H1 (cell line): ENCODE data around the gene TMEM131L. TPM values are rescaled to one million over a fixed set of nuclear protein-coding genes. Genes with fewer than 3 reads are reported as not detected.

Experiments used
- CTCF ChIA-PET: fragments of 300-600 bp; sonication (Branson Sonifier 250); formaldehyde crosslinking; loops from one replicate; lab custom pipeline; 2021; ENCODE audit not compliant: partially characterized antibody; lab: Charles Lee
- POLR2A ChIA-PET: fragments of 300-600 bp; sonication (Branson Sonifier 250); formaldehyde crosslinking; loops from one replicate; lab custom pipeline; 2021; ENCODE audit warnings: inconsistent platforms; ENCODE audit not compliant: partially characterized antibody; lab: Charles Lee
- DNase-seq, 2 experiments: peaks; one replicate each; pipeline versions ENCODE4 v3.0.0 to v3.0.0-alpha.2; 2010 to 2022; ENCODE audit warnings: low spot score in 2 of 2, low read depth in 1 of 2, mixed read lengths in 1 of 2
- FAIRE-seq: peaks from 2 replicates; lab custom pipeline; 2011; peaks lifted over from hg19 to GRCh38; lab: Jason Lieb, UNC
- H2AFZ ChIP-seq: 2 replicates; pipeline ENCODE4 v1.8.1; 2012; ENCODE audit warnings: low read length, inconsistent platforms
- H2AK5ac ChIP-seq: 2 replicates; pipeline ENCODE4 v1.6.1; 2013; ENCODE audit warnings: low read depth, low read length
- H2BK120ac ChIP-seq: replicated peaks from 2 replicates; pipeline ENCODE3; 2013; ENCODE audit warnings: low read depth, low read length, inconsistent platforms
- H2BK12ac ChIP-seq: 2 replicates; pipeline ENCODE4 v1.6.1; 2013; ENCODE audit warnings: low read depth, low read length
- H2BK15ac ChIP-seq: 2 replicates; pipeline ENCODE4 v1.6.1; 2013; ENCODE audit warnings: low read length
- H2BK20ac ChIP-seq: 2 replicates; pipeline ENCODE4 v1.6.1; 2013; ENCODE audit warnings: low read length
- H2BK5ac ChIP-seq: 2 replicates; pipeline ENCODE4 v1.6.1; 2013; ENCODE audit warnings: low read depth, low read length
- H3K14ac ChIP-seq: 2 replicates; pipeline ENCODE4 v1.6.1; 2013; ENCODE audit warnings: inconsistent platforms; ENCODE audit not compliant: insufficient read length
- H3K18ac ChIP-seq: 2 replicates; pipeline ENCODE4 v1.6.1; 2013; ENCODE audit warnings: low read length; ENCODE audit errors: extremely low read depth
- H3K23ac ChIP-seq: 2 replicates; pipeline ENCODE4 v1.6.1; 2013; ENCODE audit warnings: inconsistent platforms; ENCODE audit not compliant: insufficient read length
- H3K23me2 ChIP-seq: 2 replicates; pipeline ENCODE4 v1.6.1; 2013; ENCODE audit warnings: low read depth, low read length
- H3K27ac ChIP-seq: 2 replicates; pipeline ENCODE4 v1.6.1; 2011; ENCODE audit warnings: low read depth, low read length, inconsistent platforms
- H3K27me3 ChIP-seq, 4 experiments: replicated peaks in 1 of 4; 1 replicate in 1 of 4; 2 replicates in 3 of 4; pipeline versions ENCODE4 v1.6.1 to v1.8.1; 2011 to 2013; ENCODE audit warnings: low read length in 3 of 4, mild to moderate bottlenecking in 3 of 4, inconsistent platforms in 2 of 4, mixed read lengths in 2 of 4, moderate library complexity in 1 of 4; ENCODE audit not compliant: control insufficient read depth in 3 of 4, insufficient read depth in 3 of 4; ENCODE audit errors: extremely low read depth in 1 of 4
- H3K36me3 ChIP-seq, 4 experiments: 2 replicates each; pipeline versions ENCODE4 v1.6.1 to v1.8.1; 2011 to 2013; ENCODE audit warnings: mild to moderate bottlenecking in 4 of 4, low read length in 3 of 4, moderate library complexity in 2 of 4, control low read depth in 1 of 4, inconsistent platforms in 1 of 4; ENCODE audit not compliant: insufficient read depth in 4 of 4, control insufficient read depth in 2 of 4
- H3K4ac ChIP-seq: replicated peaks from 2 replicates; pipeline ENCODE3; 2013; ENCODE audit warnings: low read length, low read depth, mixed read lengths, inconsistent platforms; ENCODE audit not compliant: insufficient read length
- H3K4me1 ChIP-seq, 4 experiments: replicated peaks in 1 of 4; 1 replicate in 1 of 4; 2 replicates in 3 of 4; pipeline versions ENCODE4 v1.6.1 to v1.8.1; 2011 to 2013; ENCODE audit warnings: low read length in 3 of 4, inconsistent platforms in 2 of 4, mixed read lengths in 1 of 4; ENCODE audit not compliant: insufficient read depth in 4 of 4, control insufficient read depth in 3 of 4
- H3K4me2 ChIP-seq, 2 experiments: 2 replicates each; pipeline versions ENCODE4 v1.6.1 to v1.8.1; 2011 to 2013; ENCODE audit warnings: low read depth in 2 of 2, low read length in 2 of 2, control low read depth in 1 of 2, inconsistent platforms in 1 of 2, mild to moderate bottlenecking in 1 of 2; ENCODE audit not compliant: insufficient read depth in 1 of 2
- H3K4me3 ChIP-seq, 4 experiments: fragments of 200-600, 300-600 bp in 1 of 4; sonication (generic), shearing (Covaris generic), sonication (Bioruptor Twin) in 1 of 4; 2 replicates each; pipeline versions ENCODE4 v1.5.1 to v1.8.1; 2011 to 2016; ENCODE audit warnings: low read length in 4 of 4, low read depth in 3 of 4, control low read depth in 2 of 4, inconsistent platforms in 2 of 4, mild to moderate bottlenecking in 2 of 4, mixed read lengths in 1 of 4, moderate library complexity in 1 of 4; ENCODE audit not compliant: insufficient read depth in 2 of 4; ENCODE audit errors: extremely low read depth in 1 of 4
- H3K56ac ChIP-seq: replicated peaks from 2 replicates; pipeline ENCODE3; 2013; ENCODE audit warnings: low read depth, mild to moderate bottlenecking, mixed read lengths, low read length, inconsistent platforms; ENCODE audit not compliant: insufficient read length
- H3K79me1 ChIP-seq: 2 replicates; pipeline ENCODE4 v1.6.1; 2013; ENCODE audit warnings: low read depth, low read length, control low read depth
- H3K79me2 ChIP-seq, 2 experiments: 2 replicates each; pipeline versions ENCODE4 v1.6.1 to v1.8.1; 2012 to 2013; ENCODE audit warnings: low read length in 2 of 2, mild to moderate bottlenecking in 2 of 2, inconsistent platforms in 1 of 2; ENCODE audit not compliant: insufficient read depth in 2 of 2, control insufficient read depth in 1 of 2
- H3K9ac ChIP-seq, 4 experiments: replicated peaks in 1 of 4; 1 replicate in 1 of 4; 2 replicates in 3 of 4; pipeline versions ENCODE4 v1.6.1 to v1.8.1; 2011 to 2013; ENCODE audit warnings: low read depth in 3 of 4, low read length in 3 of 4, control low read depth in 2 of 4, mild to moderate bottlenecking in 2 of 4, moderate library complexity in 2 of 4, inconsistent platforms in 1 of 4; ENCODE audit errors: extremely low read depth in 1 of 4
- H3K9me3 ChIP-seq, 2 experiments: 2 replicates each; pipeline versions ENCODE4 v1.6.1 to v1.8.1; 2012 to 2013; ENCODE audit warnings: mild to moderate bottlenecking in 2 of 2, moderate library complexity in 2 of 2, control low read depth in 1 of 2, inconsistent platforms in 1 of 2, low read depth in 1 of 2, low read length in 1 of 2, mixed read lengths in 1 of 2; ENCODE audit not compliant: insufficient read depth in 2 of 2
- H4K20me1 ChIP-seq, 2 experiments: replicated peaks in 1 of 2; 2 replicates each; pipeline versions ENCODE3 to v1.8.1; 2011 to 2013; ENCODE audit warnings: inconsistent platforms in 2 of 2, low read length in 2 of 2, mild to moderate bottlenecking in 1 of 2; ENCODE audit not compliant: insufficient read depth in 2 of 2, control insufficient read depth in 1 of 2
- H4K5ac ChIP-seq: 2 replicates; pipeline ENCODE4 v1.6.1; 2013; ENCODE audit warnings: low read length, low read depth, mixed read lengths, inconsistent platforms; ENCODE audit not compliant: insufficient read length
- H4K8ac ChIP-seq: 2 replicates; pipeline ENCODE4 v1.8.0; 2013; ENCODE audit warnings: mild to moderate bottlenecking, moderate library complexity, low read length, inconsistent platforms; ENCODE audit not compliant: insufficient read depth; ENCODE audit errors: extremely low read depth
- H4K91ac ChIP-seq: replicated peaks from 2 replicates; pipeline ENCODE3; 2013; ENCODE audit warnings: low read length, mixed read lengths, inconsistent platforms; ENCODE audit not compliant: insufficient read length
- BRCA1 ChIP-seq: IDR thresholded peaks from 2 replicates; pipeline ENCODE4 v1.6.1; 2012; ENCODE audit warnings: low read depth, low read length, improper control_type of control experiment
- CBX8 ChIP-seq: fragments of 300-800, 300-1000 bp; sonication (generic); IDR thresholded peaks from 2 replicates; pipeline ENCODE4 v1.7.1; 2016; ENCODE audit warnings: low read depth, low read length, borderline replicate concordance
- CHD2 ChIP-seq: IDR thresholded peaks from 2 replicates; pipeline ENCODE4 v1.6.1; 2012; ENCODE audit warnings: low read length, improper control_type of control experiment
- POLR2A ChIP-seq, 2 experiments: IDR thresholded peaks; 1 replicate in 1 of 2; 2 replicates in 1 of 2; pipeline ENCODE4 v1.6.1; 2011; ENCODE audit warnings: low read depth in 2 of 2, low read length in 2 of 2, mild to moderate bottlenecking in 2 of 2; ENCODE audit errors: control extremely low read depth in 1 of 2
- RFX5 ChIP-seq: IDR thresholded peaks from 2 replicates; pipeline ENCODE4 v1.6.1; 2011; ENCODE audit warnings: low read depth, low read length, improper control_type of control experiment, borderline replicate concordance
- RXRA ChIP-seq: IDR thresholded peaks from 2 replicates; pipeline ENCODE4 v1.6.1; 2011; ENCODE audit warnings: low read depth, mild to moderate bottlenecking, low read length, moderate library complexity; ENCODE audit not compliant: insufficient read depth
- TAF7 ChIP-seq: optimal IDR thresholded peaks from 2 replicates; pipeline ENCODE3; 2011; ENCODE audit warnings: low read depth, mild to moderate bottlenecking, inconsistent platforms, low read length, moderate library complexity, borderline replicate concordance
- WGBS, 2 experiments: shearing (Covaris generic) in 1 of 2; methylation state at CpG; one replicate each; pipeline versions ENCODE4 v1.1.6 to v1.1.7; 2013 to 2015; ENCODE audit warnings: low lambda C conversion rate in 2 of 2, mixed read lengths in 2 of 2, inconsistent platforms in 1 of 2, low coverage in 1 of 2, missing lambda C conversion rate in 1 of 2; ENCODE audit not compliant: insufficient replicate concordance in 2 of 2, insufficient coverage in 1 of 2, insufficient read length in 1 of 2; ENCODE audit errors: extremely low coverage in 1 of 2, missing lambda C conversion rate in 1 of 2; 5-methylcytosine and 5-hydroxymethylcytosine counted together
- polyA plus RNA-seq, 7 experiments: library from polyadenylated mRNA; depleted of rRNA in 3 of 7; stranded (reverse) in 5 of 7; unstranded in 2 of 7; fragments of >200 nt in 5 of 7; fragments of 200-250 nt in 2 of 7; gene quantifications; 1 replicate in 5 of 7; 2 replicates in 1 of 7; 4 replicates in 1 of 7; pipeline versions ENCODE4 v1.2.1 to v1.2.3, GENCODE V29; 2011 to 2013; ENCODE audit warnings: missing spikeins in 2 of 7, mixed read lengths in 2 of 7
- total RNA-seq: library from RNA; stranded (reverse); fragmentation: NEBNext Ultra II Directional; extraction: Animal tissue kit (Norgen Biotek cat#: 25700); gene quantifications from 2 replicates; pipeline ENCODE4 v1.2.1, GENCODE V29; 2021
- TF ChIP-seq, protein P1 (sequence below): IDR thresholded peaks from 2 replicates; pipeline ENCODE4 v1.6.1; 2012; ENCODE audit warnings: low read length, inconsistent platforms
- TF ChIP-seq, protein P2 (sequence below): IDR thresholded peaks from 2 replicates; pipeline ENCODE4 v1.6.1; 2011; ENCODE audit warnings: low read length, improper control_type of control experiment

The TMEM131L gene
- total and polyA plus RNA-seq, 2 of the 8 experiments (the other 6 are each of a cell fraction or from before 2014, with no cell fraction given) = 14.3 to 26.1 TPM

DNA sequence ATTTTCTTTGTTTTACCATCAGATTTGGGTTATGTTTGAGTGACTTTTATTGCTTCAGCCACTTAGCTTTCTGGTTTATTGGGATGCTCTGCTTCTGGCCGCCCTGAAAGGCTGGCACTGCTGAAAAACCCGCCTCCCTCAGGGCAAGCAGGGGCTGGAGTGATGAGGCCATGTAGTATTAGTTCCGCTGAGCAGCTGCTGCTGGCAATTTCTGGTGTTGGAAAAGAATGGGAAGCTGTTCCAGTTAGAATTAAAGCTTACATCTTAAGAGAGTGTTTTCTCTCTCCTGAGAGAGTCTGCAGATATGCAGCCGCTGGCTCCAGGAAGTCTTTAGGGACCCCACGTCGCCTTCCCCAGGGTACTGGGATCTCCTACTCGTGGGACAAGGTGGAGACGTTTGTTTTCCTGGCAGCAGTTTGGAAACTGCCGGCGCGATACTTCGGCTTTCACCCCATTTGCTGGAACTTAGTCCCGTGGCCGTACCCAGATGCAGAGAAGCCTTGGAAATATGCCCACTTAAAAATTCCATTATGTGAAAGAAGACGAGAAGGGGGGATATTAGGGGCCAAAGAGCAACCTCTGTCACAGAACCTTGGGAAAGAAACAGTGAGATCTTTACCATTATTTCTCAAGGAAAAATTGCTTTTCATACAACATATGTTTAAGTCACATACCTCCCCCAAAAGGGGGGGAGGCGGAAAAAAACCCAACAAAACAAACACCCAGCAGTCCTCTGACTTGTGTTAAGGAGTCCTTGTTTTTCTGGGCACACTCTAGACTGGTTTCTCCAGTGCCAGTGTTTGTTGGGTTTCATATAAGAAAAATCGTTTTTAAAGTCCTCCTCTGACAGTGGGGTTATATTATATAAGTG, 72.6 kb downstream of the TMEM131L start:
- H2AK5ac ChIP-seq = no peak overlapping the region
- no peak overlapping the region for H2BK15ac ChIP-seq
- no peak overlapping the region for H2BK5ac ChIP-seq
- H2AFZ ChIP-seq = no peak overlapping the region
- no peaks in the 10 kb centered on the region; a peak in 1 of 8 replicates for H3K36me3 ChIP-seq
- no peak overlapping the region for H3K14ac ChIP-seq
- H2BK120ac ChIP-seq = no peak overlapping the region
- H2BK12ac ChIP-seq = no peak overlapping the region; the same call in 1 of the 2 replicates
- H3K79me1 ChIP-seq = no peaks in the 10 kb centered on the region; the same call in none of the 2 replicates
- H2BK20ac ChIP-seq = no peak overlapping the region
- 72% methylated on average over 17 of the region's 17 CpGs; no CpG with 5 or more reads in 1 of the 2 experiments for WGBS, 2 experiments
- H3K27ac ChIP-seq = no peak overlapping the region
- 0 out of 2 replicates have a peak overlapping the region, but pooled peaks have one; percentile 34 for H3K18ac ChIP-seq
- H3K23me2 ChIP-seq = no peaks in the 10 kb centered on the region
- H4K5ac ChIP-seq = no peak overlapping the region
- H4K20me1 ChIP-seq = no peaks in the 10 kb centered on the region
- no peak for FAIRE-seq
- no peaks in the 10 kb centered on the region for H3K27me3 ChIP-seq
- H3K4me1 ChIP-seq = peaks cover 13 to 24% (median 22%) of the 10 kb centered on the region in 4 experiments
- H3K79me2 ChIP-seq = peaks cover 0 to 26% of the 10 kb centered on the region in 2 experiments; a peak in 2 of 4 replicates
- DNase-seq = no peak
- no peak overlapping the region for H3K4me2 ChIP-seq
- no peak overlapping the region for H3K56ac ChIP-seq
- H3K23ac ChIP-seq = no peak overlapping the region
- CTCF ChIA-PET = interaction anchor here (0.7 to 0.9 kb wide), 4 partner anchors 8 to 340 kb away, joined by 3 read pairs; no protein-coding TSS in a partner anchor
- no peak overlapping the region for H4K91ac ChIP-seq
- H3K4ac ChIP-seq = no peak overlapping the region
- no peak overlapping the region for H3K9ac ChIP-seq
- TF ChIP-seq RFX5 (no peak), POLR2A (IDR thresholded peaks at IDR 0.05; ENCODE audit: control extremely low read depth in 1 of 2, low read depth in 2 of 2, low read length in 2 of 2) (no peak), CBX8 (no peak), BRCA1 (no peak), RXRA (no peak), TAF7 (no peak), CHD2 (no peak)
- TF ChIP-seq, protein P1, sequence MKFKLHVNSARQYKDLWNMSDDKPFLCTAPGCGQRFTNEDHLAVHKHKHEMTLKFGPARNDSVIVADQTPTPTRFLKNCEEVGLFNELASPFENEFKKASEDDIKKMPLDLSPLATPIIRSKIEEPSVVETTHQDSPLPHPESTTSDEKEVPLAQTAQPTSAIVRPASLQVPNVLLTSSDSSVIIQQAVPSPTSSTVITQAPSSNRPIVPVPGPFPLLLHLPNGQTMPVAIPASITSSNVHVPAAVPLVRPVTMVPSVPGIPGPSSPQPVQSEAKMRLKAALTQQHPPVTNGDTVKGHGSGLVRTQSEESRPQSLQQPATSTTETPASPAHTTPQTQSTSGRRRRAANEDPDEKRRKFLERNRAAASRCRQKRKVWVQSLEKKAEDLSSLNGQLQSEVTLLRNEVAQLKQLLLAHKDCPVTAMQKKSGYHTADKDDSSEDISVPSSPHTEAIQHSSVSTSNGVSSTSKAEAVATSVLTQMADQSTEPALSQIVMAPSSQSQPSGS = no peak
- TF ChIP-seq, protein P2, sequence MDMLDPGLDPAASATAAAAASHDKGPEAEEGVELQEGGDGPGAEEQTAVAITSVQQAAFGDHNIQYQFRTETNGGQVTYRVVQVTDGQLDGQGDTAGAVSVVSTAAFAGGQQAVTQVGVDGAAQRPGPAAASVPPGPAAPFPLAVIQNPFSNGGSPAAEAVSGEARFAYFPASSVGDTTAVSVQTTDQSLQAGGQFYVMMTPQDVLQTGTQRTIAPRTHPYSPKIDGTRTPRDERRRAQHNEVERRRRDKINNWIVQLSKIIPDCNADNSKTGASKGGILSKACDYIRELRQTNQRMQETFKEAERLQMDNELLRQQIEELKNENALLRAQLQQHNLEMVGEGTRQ = no peak
- POLR2A ChIA-PET = interaction anchor here (0.6 kb wide), 1 partner anchor 124 kb away, joined by 4 read pairs; no protein-coding TSS in a partner anchor
- H3K9me3 ChIP-seq = no peaks in the 10 kb centered on the region
- H4K8ac ChIP-seq = no peak overlapping the region
- no peak overlapping the region for H3K4me3 ChIP-seq
